GM12892 (cell line): ENCODE results near the gene FREM2.

Experiments
- DNase-seq: peaks from one replicate; pipeline ENCODE4 v3.0.0; 2011; ENCODE audit not compliant: insufficient read length
- FAIRE-seq: peaks from 2 replicates; lab custom pipeline; 2011; peaks lifted over from hg19 to GRCh38; lab: Jason Lieb, UNC
- POLR2A ChIP-seq: IDR thresholded peaks from 2 replicates; pipeline ENCODE4 v1.6.1; 2011; ENCODE audit warnings: low read depth, low read length, control low read depth
- POLR2AphosphoS5 ChIP-seq: IDR thresholded peaks from 2 replicates; pipeline ENCODE4 v1.6.1; 2011; ENCODE audit warnings: low read depth, low read length, control low read depth
- TAF1 ChIP-seq: IDR thresholded peaks from 2 replicates; pipeline ENCODE4 v1.6.1; 2011; ENCODE audit warnings: low read depth, mild to moderate bottlenecking, control low read depth, low read length, borderline replicate concordance

Gene FREM2

DNA sequence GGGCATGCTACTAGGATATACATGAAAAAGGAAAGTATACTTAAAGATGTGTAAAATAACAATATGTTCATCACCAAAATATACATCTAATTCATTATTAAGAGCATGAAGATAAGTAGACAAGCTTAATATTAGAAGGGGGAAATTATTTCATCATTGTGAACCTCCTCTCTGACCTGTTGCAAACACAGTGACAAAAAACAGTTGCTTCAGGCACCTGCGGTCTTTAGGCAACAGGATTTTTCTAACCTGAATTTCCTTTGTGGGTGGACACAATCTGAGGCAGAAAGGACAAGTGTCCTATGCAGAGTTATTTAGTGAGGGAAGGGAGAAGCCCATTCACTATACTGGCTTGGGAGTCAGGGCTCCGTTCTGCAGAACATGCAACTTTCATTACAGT, 6.3 kb downstream of the FREM2 start:
- DNase-seq = no peak
- no peak for FAIRE-seq
- TF ChIP-seq POLR2A (no peak), TAF1 (no peak), POLR2AphosphoS5 (no peak)

DNA sequence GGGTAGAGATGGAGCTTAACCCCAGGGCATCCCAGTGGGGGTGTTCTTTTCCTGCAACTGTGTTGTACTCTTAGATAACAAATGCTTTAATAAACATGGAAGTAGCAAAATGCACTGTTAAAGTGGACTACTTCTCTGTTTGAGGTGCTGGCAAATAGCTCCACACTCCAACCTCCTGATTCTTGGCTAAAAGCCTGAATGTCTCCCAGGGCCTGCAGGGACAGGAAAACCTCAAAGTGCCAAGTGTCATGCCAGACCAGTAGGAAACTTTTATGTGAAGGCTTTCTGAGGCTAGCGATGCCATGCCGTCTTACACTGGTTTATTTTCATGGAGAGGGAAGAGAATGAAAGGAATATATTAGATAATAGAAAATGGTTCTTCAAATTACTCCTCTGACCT, 6.8 kb downstream of the FREM2 start:
- TF ChIP-seq POLR2AphosphoS5 (no peak), TAF1 (no peak), POLR2A (no peak)
- DNase-seq = no peak
- no peak for FAIRE-seq

DNA sequence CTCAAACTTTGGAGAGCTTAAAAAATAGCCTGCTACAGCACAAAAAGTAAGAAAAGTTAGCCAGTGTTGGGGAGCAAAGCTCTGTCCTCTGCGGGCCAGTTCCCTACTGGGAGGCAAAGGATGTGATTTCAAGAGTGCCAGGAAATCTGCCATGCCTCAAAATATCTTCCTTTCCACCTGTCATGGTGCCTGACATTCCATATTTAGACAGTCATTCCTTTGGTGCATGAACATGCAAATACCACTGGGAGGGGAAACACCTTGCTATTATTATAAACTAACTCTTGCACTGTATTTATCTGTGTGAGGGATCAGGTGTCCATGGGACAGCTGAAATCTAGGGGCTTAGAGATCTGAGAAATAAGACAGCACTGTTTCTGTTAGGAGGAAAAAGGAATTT, 10.3 kb downstream of the FREM2 start:
- TF ChIP-seq TAF1 = no peak
- TF ChIP-seq POLR2A = no peak
- no peak for TF ChIP-seq POLR2AphosphoS5
- DNase-seq = no peak
- no peak for FAIRE-seq

DNA sequence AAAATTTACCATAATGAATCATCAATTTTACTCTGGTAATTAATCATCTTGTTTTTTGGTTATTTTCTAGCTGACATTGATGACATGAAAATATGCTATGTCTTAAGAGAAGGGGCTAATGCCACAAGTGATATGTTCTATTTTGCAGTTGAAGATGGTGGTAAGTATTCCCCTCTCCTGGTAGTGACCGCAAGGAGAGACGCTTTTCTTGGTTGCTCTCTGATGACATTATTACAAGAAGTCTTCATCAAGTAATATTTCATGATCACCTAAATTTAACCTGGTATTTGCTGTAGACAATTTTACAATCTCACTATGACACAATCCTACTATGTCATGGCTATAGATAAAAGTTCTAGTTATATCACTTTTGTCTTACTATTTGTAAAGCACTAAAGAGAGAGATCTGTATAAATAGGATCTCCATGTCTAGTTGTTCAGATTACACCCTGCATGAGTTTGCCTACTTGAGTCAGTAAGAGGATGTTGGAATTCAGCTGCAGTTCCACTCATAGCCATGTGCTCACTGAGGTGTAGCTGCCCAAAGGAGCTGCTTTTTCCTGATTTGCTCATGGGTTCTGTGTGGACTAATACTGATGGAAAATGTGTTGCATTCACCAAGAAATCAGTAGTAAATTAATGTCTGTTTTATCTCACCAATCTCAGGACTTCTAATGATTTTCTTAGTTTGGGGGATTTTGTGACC, 10.9 kb downstream of the FREM2 start:
- TF ChIP-seq TAF1 = no peak
- no peak for TF ChIP-seq POLR2A
- no peak for TF ChIP-seq POLR2AphosphoS5
- FAIRE-seq (no peak), DNase-seq (no peak)

DNA sequence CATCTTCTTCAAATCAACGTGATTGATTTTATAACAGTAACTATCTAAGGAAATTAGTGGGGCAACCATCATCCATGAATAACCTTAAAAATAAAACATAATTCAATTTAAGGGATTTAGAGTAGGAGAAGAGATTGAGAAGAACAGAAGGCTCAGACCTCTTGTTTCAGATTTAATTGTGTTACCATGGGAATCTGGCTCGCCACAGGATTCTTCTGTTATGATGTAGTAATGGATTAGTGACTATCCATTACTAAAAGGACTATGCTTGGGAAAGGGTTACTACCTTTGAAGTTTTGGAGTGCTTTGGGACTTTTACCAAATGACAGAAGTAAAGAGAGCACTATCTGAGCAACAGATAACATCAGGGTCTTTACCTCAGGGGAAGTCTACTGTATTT, 13.2 kb downstream of the FREM2 start:
- FAIRE-seq = no peak
- DNase-seq = no peak
- TF ChIP-seq TAF1 = no peak
- TF ChIP-seq POLR2AphosphoS5 = no peak

DNA sequence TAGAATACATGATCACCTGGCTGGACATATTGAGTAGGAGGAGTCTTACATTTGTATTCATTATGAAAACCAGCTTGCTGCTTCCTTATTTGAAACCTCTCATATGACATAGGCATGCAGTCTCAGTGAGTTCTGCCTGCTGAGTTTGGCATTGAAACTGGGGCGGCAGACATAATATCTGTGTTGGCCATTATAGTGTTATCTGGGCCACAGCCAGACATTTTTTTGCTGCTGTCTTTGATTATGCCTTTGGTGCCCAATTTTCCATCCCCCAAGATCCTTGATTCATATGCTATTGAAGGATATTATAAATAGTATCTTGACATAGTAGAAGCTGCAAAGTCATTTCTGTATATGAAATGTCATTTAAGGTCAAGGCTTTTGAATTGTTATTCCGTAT, 15.8 kb downstream of the FREM2 start:
- FAIRE-seq (no peak), DNase-seq (no peak)
- TF ChIP-seq TAF1 = no peak
- TF ChIP-seq POLR2AphosphoS5 = no peak
- TF ChIP-seq POLR2A = no peak

DNA sequence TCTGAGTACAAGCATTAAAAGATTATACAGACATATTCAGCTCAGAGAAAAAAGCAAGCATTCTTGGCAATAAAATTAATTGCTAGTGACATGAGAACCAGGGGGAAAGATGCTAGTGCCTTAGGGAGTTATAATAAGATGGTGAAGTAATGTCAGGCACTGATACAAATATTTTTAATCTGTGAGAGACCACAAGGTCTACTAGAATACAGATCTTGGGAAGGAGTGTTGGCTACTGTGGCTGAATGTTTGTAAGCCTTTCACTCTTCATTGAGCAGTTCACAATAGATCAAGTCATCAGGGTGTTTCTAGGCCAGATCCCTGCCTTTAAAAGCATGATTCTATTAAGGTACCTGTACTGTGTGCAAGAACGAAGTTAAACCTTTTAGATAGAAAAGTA, 16.4 kb downstream of the FREM2 start:
- FAIRE-seq = no peak

DNA sequence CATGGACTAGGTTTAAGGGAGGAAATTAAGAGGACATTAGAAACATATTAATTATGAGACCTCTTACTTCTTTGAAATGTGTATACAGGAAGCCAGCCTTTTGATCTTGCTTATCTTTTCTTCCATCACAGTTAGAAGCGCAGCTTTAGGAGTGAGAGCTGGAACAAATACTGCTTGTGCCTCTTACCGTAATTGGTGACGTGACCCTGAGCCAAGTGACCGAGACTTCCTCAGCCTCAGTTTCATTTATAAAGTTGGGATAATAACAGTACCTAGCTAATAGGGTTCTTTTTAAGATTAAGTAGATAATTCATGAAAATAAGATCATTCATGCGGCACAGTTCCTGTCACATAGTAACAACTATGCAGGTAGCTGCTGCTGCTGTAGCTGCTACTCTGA, 18.5 kb downstream of the FREM2 start:
- no peak for TF ChIP-seq TAF1
- no peak for TF ChIP-seq POLR2A
- TF ChIP-seq POLR2AphosphoS5 = no peak
- FAIRE-seq (no peak), DNase-seq (no peak)

More for the DNA sequence above, 16.4 kb downstream of the FREM2 start:
- TF ChIP-seq POLR2AphosphoS5 (no peak), POLR2A (no peak), TAF1 (no peak)
- DNase-seq = no peak

DNA sequence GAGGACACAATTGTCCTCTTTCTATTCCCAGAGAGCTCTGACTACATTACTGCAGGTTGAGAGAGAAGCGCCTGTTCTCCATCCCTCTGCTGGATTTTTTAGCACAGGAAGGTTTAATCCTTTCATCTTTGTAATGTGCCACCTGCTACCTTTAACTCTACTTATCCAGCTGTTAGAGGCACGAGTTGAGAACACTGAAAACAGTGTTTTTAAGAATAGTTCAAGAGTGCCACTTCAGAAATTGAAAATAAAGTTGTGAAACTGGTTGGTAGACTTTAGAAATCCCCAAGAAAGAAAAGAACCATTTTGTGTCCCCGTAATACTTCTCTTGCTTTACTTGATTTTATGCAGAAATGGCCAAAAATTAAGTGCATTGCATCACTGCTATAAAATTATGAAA, 20.6 kb downstream of the FREM2 start:
- TF ChIP-seq POLR2A (no peak), TAF1 (no peak), POLR2AphosphoS5 (no peak)
- DNase-seq (no peak), FAIRE-seq (no peak)

DNA sequence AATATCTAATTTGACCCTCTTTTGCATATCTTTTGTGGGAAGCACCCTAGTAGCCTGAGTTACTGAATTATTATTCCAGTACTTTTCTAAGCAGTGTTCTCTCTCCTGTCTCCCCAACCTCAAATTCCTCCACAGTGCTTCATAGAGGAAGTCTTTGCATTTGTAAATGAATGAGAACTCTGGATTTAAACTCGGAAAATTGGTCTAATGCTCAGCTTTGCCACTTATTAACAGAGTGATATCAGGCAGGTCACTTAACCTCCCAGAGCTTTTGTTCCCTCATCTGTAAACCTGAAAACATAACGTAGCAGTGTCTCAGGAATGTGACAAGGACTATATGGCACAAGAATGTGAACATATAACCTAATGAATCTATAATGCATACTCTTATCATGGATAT, 26.2 kb downstream of the FREM2 start:
- DNase-seq (no peak), FAIRE-seq (no peak)
- no peak for TF ChIP-seq POLR2A
- TF ChIP-seq TAF1 = no peak
- no peak for TF ChIP-seq POLR2AphosphoS5

DNA sequence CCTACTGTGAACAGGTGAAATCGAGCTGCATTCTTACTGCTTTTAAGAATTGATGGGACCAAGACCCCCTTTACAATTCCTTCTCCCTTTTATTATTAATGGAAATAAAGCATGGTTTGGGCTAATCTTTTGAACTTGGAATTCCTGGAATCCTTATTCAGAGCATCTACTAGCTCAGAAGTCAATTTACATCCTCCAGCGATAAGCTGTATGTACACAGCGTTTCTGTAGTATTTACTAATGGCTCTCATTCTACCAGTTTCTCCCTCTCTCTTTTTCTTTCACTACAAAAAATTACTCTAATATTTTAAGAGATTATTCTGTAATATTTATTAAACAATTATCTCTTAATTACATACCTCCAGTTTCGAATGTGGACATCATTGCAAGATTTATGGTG, 31.5 kb downstream of the FREM2 start:
- FAIRE-seq = no peak

DNA sequence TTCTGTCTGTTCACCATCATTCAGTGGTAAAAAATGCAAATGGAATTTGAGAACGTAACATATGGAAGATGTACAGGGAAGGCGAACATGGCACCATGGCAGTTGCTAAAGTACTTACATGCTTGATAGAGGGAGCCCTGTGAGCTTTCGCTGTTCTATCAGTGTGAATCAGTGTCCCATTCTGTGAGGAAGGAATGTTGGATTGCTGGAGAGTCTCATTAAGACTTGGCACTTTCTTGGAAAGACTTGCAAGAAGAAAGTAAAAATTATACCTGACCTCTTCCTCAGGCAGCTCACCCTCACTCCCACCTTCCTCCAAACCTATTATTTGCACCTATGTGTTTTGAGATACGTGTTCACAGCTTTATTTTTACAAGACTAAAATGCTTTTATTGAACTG, 43.5 kb downstream of the FREM2 start:
- TF ChIP-seq TAF1 (no peak), POLR2A (no peak), POLR2AphosphoS5 (no peak)
- FAIRE-seq = no peak
- DNase-seq = no peak

More for the DNA sequence above, 31.5 kb downstream of the FREM2 start:
- TF ChIP-seq POLR2A = no peak
- no peak for TF ChIP-seq TAF1
- no peak for TF ChIP-seq POLR2AphosphoS5
- no peak for DNase-seq

DNA sequence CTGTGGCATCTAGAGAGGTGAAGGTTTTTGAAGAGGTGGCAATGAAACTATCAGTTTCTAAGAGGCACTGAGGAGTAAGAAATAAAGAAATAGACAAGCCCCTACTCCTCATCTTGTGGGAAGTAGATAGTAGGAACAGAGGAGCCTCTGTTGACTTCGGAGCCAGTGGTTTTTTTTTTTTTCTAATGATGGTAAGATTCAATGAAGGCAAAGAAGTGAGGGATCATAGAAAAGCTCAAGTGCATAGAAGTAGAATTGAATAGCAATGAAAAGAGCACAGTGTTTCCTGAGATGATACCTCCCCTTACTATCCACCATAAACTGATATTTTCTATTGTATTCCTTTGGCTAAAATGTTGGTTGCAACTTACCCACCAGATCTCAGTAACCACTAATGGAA, 46.3 kb downstream of the FREM2 start:
- TF ChIP-seq TAF1 (no peak), POLR2AphosphoS5 (no peak), POLR2A (no peak)
- no peak for FAIRE-seq
- no peak for DNase-seq
